Stimulated activated memory B cell treated with anti-CD40 and anti-IgM and Interleukin-4, amounts not matched to agents 10 μg/mL and 1 μg/mL and 100 μg/mL, for 72 hours (primary cell): ENCODE data around the gene GAD1.

ENCODE experiments used
- ATAC-seq: fragments of 150-1000 bp; cut with Tn5 transposase; 2 replicates; pipeline ENCODE4 v1.10.0; 2021
- H3K27ac Mint-ChIP-seq: one replicate; pipeline ENCODE4 v1.8.0; 2022; ENCODE audit warnings: mild to moderate bottlenecking, mixed read lengths
- H3K27me3 Mint-ChIP-seq: one replicate; pipeline ENCODE4 v1.8.0; 2022; ENCODE audit warnings: mixed read lengths
- H3K36me3 Mint-ChIP-seq: one replicate; pipeline ENCODE4 v1.8.0; 2022; ENCODE audit warnings: mixed read lengths
- H3K4me1 Mint-ChIP-seq: one replicate; pipeline ENCODE4 v1.8.0; 2022; ENCODE audit warnings: mixed read lengths
- H3K4me3 Mint-ChIP-seq: one replicate; pipeline ENCODE4 v1.8.0; 2022; ENCODE audit warnings: mild to moderate bottlenecking, moderate library complexity, mixed read lengths
- H3K9me3 Mint-ChIP-seq: one replicate; pipeline ENCODE4 v1.8.0; 2022; ENCODE audit warnings: mixed read lengths

Gene GAD1

DNA sequence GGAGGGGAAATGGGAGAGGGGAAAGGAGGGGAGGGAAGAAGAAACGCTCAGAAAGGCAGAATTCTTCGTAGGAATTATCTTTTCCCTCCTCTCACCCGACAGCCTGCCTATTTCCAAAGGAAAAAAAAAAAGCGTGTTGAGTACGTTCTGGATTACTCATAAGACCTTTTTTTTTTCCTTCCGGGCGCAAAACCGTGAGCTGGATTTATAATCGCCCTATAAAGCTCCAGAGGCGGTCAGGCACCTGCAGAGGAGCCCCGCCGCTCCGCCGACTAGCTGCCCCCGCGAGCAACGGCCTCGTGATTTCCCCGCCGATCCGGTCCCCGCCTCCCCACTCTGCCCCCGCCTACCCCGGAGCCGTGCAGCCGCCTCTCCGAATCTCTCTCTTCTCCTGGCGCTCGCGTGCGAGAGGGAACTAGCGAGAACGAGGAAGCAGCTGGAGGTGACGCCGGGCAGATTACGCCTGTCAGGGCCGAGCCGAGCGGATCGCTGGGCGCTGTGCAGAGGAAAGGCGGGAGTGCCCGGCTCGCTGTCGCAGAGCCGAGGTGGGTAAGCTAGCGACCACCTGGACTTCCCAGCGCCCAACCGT, at the start of gene GAD1:
TSS of gene GAD1 (plus strand) at position 384 of the 589 bp plus-strand sequence. CDS start 1,705 bp downstream, outside the sequence.
- Mint-ChIP-seq H3K27me3 (peaks cover 85% of the 10 kb centered on the region), H3K9me3 (no peaks in the 10 kb centered on the region), H3K27ac (peak within 1 kb of the TSS; percentile 46), H3K36me3 (no peaks in the 10 kb centered on the region), H3K4me1 (peaks cover 41% of the 10 kb centered on the region), H3K4me3 (peak within 1 kb of the TSS; percentile 72)
- ATAC-seq = peak; percentile 86

DNA sequence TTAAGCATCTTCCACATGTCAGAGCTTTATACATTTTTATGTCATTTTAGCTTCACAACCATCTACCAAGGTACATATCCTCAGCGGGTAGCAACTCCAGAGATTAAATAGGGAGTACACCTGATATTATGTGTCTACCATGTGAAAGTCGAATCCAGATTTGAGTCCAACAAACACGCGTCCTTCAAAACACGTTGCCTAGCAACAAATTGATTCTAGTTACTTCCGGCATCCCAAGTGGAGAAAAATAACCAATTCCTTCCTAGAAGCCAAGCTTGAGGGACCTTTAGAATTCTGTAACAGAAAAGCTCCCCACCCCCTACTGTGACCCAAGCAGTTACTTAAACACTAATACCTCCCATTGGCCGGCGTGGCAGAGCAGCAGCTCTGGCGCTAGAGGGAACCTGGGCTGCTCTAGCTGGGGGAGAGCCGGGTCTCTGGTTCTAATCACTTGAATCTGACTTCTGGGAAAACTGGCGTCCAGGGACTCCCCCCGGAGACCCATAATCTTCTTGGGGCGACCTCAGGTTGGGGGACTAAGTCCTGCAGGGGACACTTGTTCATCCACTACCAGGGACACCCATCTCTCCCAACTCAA, 46.6 kb upstream of the GAD1 start, which contains the start of gene ERICH2:
TSS of gene ERICH2 (plus strand) at position 371 of the 598 bp plus-strand sequence. CDS start 304 bp downstream, outside the sequence.
- Mint-ChIP-seq H3K4me3 (peak within 1 kb of the TSS; percentile 79), H3K4me1 (peaks cover 8% of the 10 kb centered on the region), H3K36me3 (no peaks in the 10 kb centered on the region), H3K9me3 (no peaks in the 10 kb centered on the region), H3K27me3 (peaks cover 19% of the 10 kb centered on the region), H3K27ac (no peak within 1 kb of the TSS)
- ATAC-seq = peak; percentile 79

DNA sequence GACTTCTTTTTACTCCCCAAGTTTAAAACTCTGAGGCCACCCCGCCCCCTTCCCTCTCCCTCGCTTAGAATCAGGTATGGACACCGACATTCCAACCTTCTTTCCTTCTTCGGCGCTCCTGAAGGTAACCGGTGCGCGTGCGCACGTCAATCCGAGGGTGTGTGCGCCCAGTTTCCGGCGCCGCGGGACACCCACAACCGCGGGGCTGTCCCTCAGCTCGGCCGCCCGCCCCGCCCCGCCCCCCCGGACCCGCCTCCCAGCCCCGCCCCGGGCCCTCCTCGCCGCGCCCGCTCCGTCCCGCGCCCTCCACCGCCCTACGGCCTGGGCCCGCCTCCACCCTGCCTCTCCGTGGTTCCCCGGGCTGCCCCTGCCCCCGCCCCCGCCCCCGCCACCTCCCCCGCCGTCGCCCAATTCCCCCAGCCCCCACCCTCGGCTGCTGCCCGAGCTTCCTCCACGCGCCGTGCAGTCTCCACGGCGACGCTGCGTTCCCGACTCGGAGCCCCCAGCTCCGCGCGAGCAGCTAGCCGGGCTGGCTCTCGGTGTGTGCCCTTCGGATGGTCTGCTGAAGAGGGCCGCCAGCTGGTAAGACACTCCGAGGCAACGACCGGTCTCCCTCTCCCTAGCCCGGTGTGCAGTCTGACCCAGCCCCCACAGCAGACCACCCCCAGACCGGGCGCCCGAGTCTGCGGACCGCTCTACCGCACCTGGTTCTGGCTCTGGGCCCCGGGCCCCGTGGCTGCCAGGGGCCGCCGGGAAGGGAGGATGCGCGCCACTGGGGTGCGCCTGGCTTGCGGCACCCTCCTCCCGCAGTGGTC, 45.9 kb upstream of the GAD1 start:
- no peaks in the 10 kb centered on the region for H3K36me3 Mint-ChIP-seq
- peaks cover 8% of the 10 kb centered on the region for H3K4me1 Mint-ChIP-seq
- H3K27me3 Mint-ChIP-seq = peaks cover 19% of the 10 kb centered on the region
- peak overlapping the region; percentile 79 for H3K4me3 Mint-ChIP-seq
- no peaks in the 10 kb centered on the region for H3K9me3 Mint-ChIP-seq
- ATAC-seq = peak; percentile 91
- no peak overlapping the region for H3K27ac Mint-ChIP-seq

DNA sequence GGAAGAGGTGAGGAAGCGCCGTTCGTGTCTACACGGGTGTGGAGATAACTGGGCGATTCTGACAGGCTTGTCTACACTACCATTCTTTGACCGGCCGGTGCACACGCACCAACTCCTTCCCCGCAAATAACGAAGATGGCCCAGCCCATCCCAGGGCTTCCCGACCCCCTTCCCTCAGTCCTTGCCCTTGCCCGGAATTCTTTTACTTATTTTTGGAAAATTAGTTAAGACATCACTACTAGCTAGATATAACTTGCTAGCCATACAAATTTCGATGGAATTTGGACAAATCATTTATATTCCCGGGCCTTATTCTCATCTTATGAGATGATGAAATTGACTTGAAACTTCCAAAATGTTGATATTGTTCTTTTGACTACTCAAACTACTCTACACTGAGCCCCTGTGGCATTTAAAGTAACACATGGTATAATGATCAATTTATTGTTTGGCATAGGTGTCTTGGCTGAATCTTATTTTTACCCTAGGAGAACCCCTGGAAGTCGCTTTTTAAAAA, 45.2 kb upstream of the GAD1 start:
- Mint-ChIP-seq H3K27ac (no peak overlapping the region), H3K27me3 (peaks cover 19% of the 10 kb centered on the region), H3K36me3 (no peaks in the 10 kb centered on the region)

DNA sequence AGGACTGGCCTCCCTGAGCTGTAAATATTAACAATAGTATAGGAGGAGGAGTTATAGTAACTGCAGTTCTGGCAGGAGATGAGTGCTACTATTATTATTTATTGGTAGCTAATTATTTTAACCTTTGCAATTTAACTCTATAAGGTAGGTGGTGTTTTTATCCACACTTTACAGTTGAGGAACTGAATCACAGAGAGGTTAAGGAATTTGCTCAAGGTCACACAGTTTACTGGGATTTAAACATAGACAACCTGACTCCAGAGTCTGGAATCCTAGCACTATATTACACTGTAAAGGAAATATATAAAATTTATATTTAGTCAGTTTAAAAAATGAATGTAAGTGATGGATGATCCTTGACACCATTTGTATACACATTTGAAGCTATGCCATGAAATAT, 44.4 kb upstream of the GAD1 start:
- Mint-ChIP-seq H3K4me3 (no peak overlapping the region), H3K4me1 (peaks cover 8% of the 10 kb centered on the region), H3K9me3 (no peaks in the 10 kb centered on the region), H3K36me3 (no peaks in the 10 kb centered on the region), H3K27ac (no peak overlapping the region), H3K27me3 (peaks cover 19% of the 10 kb centered on the region)
- ATAC-seq = no peak

More for the DNA sequence above, 45.2 kb upstream of the GAD1 start:
- H3K4me1 Mint-ChIP-seq = peaks cover 8% of the 10 kb centered on the region
- H3K4me3 Mint-ChIP-seq = peak overlapping the region; percentile 79
- no peak for ATAC-seq
- H3K9me3 Mint-ChIP-seq = no peaks in the 10 kb centered on the region

DNA sequence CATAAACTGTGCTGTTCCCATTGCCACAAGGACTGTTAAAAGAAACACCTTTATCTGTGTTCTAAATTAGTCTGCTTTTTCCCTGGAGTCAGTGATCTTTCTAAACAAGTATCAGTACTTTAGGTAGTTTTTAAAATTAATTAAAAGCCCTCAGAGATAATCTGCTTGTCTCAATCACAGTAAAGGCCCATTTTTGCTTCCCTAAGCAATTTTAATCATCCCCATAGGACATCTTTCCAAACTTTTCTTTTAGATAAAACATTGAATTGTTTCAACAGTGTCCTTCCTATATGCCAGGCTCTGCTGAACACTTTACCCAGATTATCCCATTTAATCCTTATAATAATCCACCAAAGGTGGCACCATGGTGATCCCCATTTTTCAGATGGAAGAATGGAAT, 42.6 kb upstream of the GAD1 start:
- Mint-ChIP-seq H3K27ac (no peak overlapping the region), H3K9me3 (no peaks in the 10 kb centered on the region), H3K4me3 (no peak overlapping the region), H3K4me1 (peaks cover 8% of the 10 kb centered on the region), H3K27me3 (peaks cover 19% of the 10 kb centered on the region), H3K36me3 (no peaks in the 10 kb centered on the region)
- no peak for ATAC-seq

DNA sequence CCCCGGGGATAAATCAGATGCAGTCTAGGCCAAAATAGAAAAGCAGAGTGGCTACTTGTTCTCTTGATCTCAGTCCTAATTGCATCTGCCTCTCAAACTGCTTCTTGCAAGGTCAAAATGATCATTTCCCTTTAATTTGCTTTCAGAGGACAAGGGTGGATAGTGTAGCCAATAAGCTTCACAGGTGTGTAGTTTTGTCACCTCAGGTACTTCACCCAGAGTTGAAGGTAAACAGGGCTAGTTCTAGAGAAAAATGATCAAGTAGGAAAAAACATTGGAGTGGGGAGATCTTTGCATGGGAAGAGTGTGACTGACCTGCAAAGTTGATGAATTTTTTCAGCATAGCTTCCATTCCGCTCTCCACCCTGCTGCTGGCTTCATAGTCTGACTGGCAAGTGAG, 37.8 kb upstream of the GAD1 start:
- no peaks in the 10 kb centered on the region for H3K9me3 Mint-ChIP-seq
- no peaks in the 10 kb centered on the region for H3K4me1 Mint-ChIP-seq
- no peak for ATAC-seq
- no peaks in the 10 kb centered on the region for H3K36me3 Mint-ChIP-seq
- H3K27me3 Mint-ChIP-seq = peaks cover 4% of the 10 kb centered on the region
- H3K27ac Mint-ChIP-seq = no peak overlapping the region
- no peak overlapping the region for H3K4me3 Mint-ChIP-seq

DNA sequence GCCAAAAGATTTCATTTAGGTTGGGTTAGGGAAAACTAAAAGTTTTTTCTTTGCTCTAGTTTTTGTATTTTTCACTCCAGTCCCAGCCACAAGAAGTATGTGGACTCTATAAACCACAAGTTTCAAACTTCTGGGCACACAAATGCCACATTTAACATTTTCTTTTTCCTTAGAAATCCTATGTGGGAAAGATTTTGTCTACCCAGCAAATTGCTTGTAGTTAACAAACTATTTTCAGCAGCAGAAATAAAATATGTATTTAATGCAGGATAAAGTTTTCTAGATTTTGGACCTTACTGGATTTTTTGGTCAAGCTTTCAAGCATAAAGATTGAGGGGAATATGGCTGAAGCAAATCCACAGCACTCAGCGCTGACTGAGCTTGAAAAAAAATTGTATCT, 37.4 kb upstream of the GAD1 start:
- H3K4me3 Mint-ChIP-seq = no peak overlapping the region
- no peaks in the 10 kb centered on the region for H3K4me1 Mint-ChIP-seq
- no peaks in the 10 kb centered on the region for H3K36me3 Mint-ChIP-seq
- peaks cover 8% of the 10 kb centered on the region for H3K27me3 Mint-ChIP-seq
- ATAC-seq = no peak
- no peak overlapping the region for H3K27ac Mint-ChIP-seq
- H3K9me3 Mint-ChIP-seq = no peaks in the 10 kb centered on the region

DNA sequence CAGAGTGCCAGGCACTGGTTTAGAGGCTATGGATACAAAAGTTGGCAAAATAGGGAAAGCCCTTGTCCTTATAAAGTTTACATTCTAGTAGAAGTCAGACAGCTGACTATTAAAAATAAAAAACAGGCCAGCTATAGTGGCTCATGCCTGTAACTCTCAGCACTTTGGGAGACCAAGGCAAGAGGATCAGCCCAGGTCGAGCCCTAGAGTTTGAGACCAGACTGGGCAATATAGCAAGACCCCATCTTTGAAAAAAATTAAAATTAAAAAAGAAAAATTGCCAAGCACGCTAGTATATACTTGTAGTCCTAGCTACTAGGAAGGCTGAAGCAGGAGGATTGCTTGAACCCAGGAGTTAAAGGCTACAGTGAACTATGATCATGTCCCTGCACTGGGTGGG, 34.0 kb upstream of the GAD1 start:
- Mint-ChIP-seq H3K9me3 (no peaks in the 10 kb centered on the region), H3K27me3 (peaks cover 30% of the 10 kb centered on the region), H3K36me3 (no peaks in the 10 kb centered on the region), H3K4me3 (no peak overlapping the region), H3K27ac (no peak overlapping the region), H3K4me1 (no peaks in the 10 kb centered on the region)
- no peak for ATAC-seq

DNA sequence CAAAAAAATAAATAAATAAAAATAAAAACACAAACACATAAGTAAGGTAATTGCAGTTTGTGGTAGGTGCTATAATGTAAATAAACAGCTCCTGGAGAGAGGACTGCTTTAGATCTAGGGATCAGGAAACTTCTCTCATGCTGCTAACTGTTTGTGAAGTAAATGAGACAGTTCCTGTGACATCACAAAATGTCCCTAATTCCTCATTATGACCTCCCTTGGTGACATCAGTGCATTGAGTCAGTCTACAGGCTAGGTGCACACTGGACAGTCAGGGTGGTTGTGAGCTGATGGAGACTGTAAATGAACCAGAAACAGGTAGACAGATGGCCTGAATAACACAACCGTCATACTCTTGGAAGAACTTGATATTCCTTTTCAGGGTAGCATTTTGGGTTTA, 33.1 kb upstream of the GAD1 start:
- Mint-ChIP-seq H3K9me3 (no peaks in the 10 kb centered on the region), H3K27me3 (peaks cover 30% of the 10 kb centered on the region), H3K27ac (no peak overlapping the region), H3K4me1 (no peaks in the 10 kb centered on the region), H3K36me3 (no peaks in the 10 kb centered on the region), H3K4me3 (no peak overlapping the region)
- no peak for ATAC-seq

DNA sequence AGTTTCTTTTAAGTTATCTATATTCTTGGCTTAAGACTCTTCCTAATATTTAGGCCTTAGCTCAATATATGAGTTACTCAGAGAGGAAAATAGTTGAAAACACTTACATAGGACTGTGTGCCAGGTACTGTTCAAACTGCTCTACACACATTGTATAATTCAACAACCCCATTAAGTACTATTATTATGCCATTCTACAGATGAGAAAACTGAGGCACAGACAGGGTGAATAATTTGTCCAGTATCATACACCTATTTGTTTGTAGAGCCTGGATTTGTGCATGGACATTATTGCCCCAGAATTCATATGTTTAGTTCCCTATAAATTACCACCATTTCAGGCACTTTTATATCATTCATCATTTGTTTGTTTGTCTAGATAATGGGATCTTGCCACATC, 17.7 kb upstream of the GAD1 start:
- Mint-ChIP-seq H3K9me3 (no peaks in the 10 kb centered on the region), H3K27ac (no peak overlapping the region), H3K36me3 (no peaks in the 10 kb centered on the region), H3K4me1 (no peaks in the 10 kb centered on the region), H3K4me3 (no peak overlapping the region), H3K27me3 (peaks cover 14% of the 10 kb centered on the region)
- no peak for ATAC-seq

DNA sequence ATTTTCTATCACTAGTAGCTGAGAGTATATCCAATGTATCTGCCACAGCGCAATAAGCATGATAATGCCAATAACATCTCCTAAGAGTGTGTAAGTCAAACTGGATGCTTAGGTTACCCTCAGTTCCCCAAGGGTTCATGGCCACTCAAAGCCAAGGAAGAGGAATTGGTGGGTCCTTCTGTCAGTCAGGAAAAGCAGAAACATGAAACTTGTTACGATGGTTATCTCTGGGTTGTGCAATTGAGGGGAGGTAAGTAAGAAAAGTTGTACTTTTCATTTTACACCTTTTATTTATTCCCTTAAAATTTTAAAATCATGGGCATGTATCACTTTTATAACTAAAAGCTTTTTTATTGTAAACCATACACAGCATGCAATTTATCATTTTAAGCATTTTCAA, 10.1 kb upstream of the GAD1 start:
- Mint-ChIP-seq H3K36me3 (no peaks in the 10 kb centered on the region), H3K4me3 (no peak overlapping the region), H3K27me3 (peaks cover 24% of the 10 kb centered on the region), H3K27ac (no peak overlapping the region), H3K4me1 (no peaks in the 10 kb centered on the region), H3K9me3 (no peaks in the 10 kb centered on the region)
- no peak for ATAC-seq

DNA sequence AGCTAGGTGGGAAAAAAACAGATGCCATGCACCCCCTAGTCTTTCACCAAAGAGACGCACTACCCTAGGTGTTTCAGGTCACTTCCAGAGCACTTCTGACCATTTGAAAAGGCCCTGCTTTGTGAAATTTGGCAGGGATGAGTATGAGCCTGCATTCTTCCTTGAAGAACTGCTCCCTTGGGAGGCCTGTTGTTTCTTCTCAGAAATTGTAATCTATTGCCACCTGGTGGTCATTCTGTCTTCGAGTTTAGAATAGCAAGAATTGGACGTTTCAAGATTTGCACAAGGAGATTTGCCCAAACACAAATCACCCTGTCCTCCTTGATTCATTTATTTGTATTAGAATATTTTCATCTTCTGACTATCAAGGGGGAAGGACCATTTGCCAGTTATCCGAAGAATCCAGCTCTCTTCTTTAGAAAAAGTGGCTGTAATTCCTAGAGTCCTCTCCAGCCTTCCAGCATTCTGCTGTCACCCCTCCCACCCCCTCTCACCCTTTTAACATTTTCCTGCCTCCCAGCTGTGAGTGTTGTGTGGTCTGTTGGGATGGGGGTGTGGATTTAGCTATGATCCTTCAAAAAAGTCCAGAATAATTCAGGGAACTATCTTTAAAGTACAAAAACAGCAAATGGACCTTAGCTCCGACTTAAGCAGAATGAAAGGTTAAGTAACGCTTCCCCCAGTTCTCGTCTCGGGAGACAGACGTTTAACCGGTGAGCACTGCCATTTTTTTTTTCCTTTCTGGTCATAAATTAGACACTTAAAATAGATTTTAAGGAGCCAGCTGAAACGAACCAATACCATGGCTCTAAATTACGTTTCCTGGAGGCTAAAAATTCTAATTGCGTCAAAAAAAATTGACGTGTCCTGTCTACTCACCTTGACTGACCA, 3.7 kb upstream of the GAD1 start:
- H3K36me3 Mint-ChIP-seq = no peaks in the 10 kb centered on the region
- H3K27me3 Mint-ChIP-seq = peaks cover 69% of the 10 kb centered on the region
- ATAC-seq = no peak
- H3K27ac Mint-ChIP-seq = no peak overlapping the region
- H3K4me3 Mint-ChIP-seq = no peak overlapping the region
- H3K9me3 Mint-ChIP-seq = no peaks in the 10 kb centered on the region
- peaks cover 21% of the 10 kb centered on the region for H3K4me1 Mint-ChIP-seq

DNA sequence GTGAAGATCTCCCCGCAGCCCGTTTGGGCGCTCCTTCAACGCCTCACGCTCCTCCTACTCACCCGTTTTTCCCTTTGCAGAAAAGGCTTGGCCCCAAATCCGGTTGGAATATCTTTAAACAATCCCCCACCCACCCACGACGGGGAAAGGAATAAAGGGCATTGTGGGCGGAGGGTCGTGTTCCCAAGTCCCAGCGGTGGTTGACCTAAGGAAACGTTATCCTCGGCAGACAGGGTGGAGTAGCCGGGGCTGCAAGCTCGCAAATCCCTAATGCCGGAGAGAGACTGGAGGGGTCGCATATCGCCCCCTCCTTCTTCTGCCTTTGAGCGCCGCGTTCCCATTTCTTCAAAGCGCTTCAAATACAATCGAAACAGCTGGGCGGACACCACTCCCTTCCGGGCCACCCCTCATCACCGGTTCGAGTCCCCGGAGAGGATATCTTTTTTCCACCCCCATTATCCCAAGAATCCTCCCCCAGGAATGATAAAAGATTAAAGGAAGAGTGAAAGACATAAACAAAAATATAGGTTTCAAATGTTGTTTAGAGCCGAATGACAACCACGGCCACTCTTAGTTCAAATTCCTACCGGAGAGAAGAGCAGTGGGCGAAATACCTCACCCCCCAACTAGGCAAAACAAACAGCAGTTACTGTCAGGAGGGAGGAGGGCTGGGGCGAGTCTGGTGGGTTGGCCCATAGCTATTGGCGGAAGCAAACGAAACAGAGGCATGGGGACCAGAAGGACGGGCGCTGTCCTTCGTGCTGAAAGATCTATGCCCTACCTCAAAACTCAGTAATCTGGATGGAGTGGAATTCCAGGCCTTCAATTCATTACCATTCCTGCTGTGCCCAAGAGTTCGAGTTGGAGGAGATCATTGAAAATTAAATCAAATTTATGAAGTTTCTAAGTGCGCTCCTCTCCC, 2.8 kb upstream of the GAD1 start:
- Mint-ChIP-seq H3K36me3 (no peaks in the 10 kb centered on the region), H3K4me3 (no peak overlapping the region), H3K27ac (peak overlapping the region; percentile 30), H3K27me3 (peaks cover 69% of the 10 kb centered on the region), H3K9me3 (no peaks in the 10 kb centered on the region), H3K4me1 (peaks cover 25% of the 10 kb centered on the region)
- ATAC-seq = no peak
